Measurements from ENCODE around the gene RITA1.
A peak's percentile ranks its signal among the peaks of the same experiment; 100 is the strongest.

The RITA1 gene

DNA sequence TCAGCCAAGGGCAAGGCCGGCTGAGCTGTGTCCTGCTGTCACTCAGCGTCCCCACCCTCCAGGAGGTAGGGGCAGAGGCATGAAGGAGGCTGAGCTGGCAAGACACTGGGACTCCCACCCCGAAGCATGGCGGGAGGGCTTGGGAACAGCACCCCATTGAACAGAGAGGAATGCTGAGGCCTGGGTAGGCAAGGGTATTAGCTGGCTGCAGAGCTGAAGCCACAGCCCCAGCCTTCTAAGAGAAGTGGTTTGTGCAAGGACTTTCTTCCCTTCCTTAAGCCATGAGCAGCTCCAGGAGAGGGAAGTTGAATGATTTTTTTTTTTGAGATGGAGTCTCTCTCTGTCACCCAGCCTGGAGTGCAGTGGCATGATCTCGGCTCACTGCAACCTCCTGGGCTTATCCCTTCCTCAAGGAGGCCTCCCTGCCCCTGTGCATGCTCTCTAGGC, 42.6 kb upstream of the RITA1 start:
- Histone ChIP-seq H3K9ac (ENCODE audit: low read length) (peak overlapping the region; percentile 43; the same call in 1 of the 2 replicates), H3K9me3 (ENCODE audit: low read length) (no peaks in the 10 kb centered on the region; the same call in 1 of the 2 replicates), H3K27ac (ENCODE audit: low read depth, low read length, poor library complexity, severe bottlenecking) (peak overlapping the region; percentile 89), H2AFZ (ENCODE audit: low read length) (no peak overlapping the region), H3K36me3 (ENCODE audit: insufficient read depth, low read length) (no peaks in the 10 kb centered on the region), H3K4me3 (ENCODE audit: low read depth, low read length, poor library complexity, severe bottlenecking) (no peak overlapping the region), H4K20me1 (ENCODE audit: insufficient read depth, low read length) (no peaks in the 10 kb centered on the region), H3K4me1 (ENCODE audit: insufficient read depth, low read length, severe bottlenecking) (peaks cover 40% of the 10 kb centered on the region), H3K27me3 (ENCODE audit: insufficient read depth, low read length) (no peaks in the 10 kb centered on the region), H3K9me2 (ENCODE audit: low read depth, low read length) (no peaks in the 10 kb centered on the region), H3K4me2 (ENCODE audit: low read length) (no peak overlapping the region), H3F3A (ENCODE audit: insufficient read depth, low read length) (no peaks in the 10 kb centered on the region), H3K79me2 (ENCODE audit: insufficient read depth, low read length) (no peaks in the 10 kb centered on the region)
- TF ChIP-seq EZH2 (IDR thresholded peaks at IDR 0.05; ENCODE audit: borderline replicate concordance, low read length): no peak
- TF ChIP-seq, protein P1, sequence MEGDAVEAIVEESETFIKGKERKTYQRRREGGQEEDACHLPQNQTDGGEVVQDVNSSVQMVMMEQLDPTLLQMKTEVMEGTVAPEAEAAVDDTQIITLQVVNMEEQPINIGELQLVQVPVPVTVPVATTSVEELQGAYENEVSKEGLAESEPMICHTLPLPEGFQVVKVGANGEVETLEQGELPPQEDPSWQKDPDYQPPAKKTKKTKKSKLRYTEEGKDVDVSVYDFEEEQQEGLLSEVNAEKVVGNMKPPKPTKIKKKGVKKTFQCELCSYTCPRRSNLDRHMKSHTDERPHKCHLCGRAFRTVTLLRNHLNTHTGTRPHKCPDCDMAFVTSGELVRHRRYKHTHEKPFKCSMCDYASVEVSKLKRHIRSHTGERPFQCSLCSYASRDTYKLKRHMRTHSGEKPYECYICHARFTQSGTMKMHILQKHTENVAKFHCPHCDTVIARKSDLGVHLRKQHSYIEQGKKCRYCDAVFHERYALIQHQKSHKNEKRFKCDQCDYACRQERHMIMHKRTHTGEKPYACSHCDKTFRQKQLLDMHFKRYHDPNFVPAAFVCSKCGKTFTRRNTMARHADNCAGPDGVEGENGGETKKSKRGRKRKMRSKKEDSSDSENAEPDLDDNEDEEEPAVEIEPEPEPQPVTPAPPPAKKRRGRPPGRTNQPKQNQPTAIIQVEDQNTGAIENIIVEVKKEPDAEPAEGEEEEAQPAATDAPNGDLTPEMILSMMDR (IDR thresholded peaks at IDR 0.05; ENCODE audit: low read length): no peak

- peaks cover 35% of the 10 kb centered on the region for H3K4me1 ChIP-seq (ENCODE audit: insufficient read depth, low read length, severe bottlenecking)
- TF ChIP-seq EZH2 (IDR thresholded peaks at IDR 0.05; ENCODE audit: borderline replicate concordance, low read length): no peak
- TF ChIP-seq, protein P1 (IDR thresholded peaks at IDR 0.05; ENCODE audit: low read length): no peak
- no peaks in the 10 kb centered on the region for H4K20me1 ChIP-seq (ENCODE audit: insufficient read depth, low read length)
- no peak overlapping the region for H3K27ac ChIP-seq (ENCODE audit: low read depth, low read length, poor library complexity, severe bottlenecking)
- no peak overlapping the region for H3K4me2 ChIP-seq (ENCODE audit: low read length)
- no peaks in the 10 kb centered on the region for H3K79me2 ChIP-seq (ENCODE audit: insufficient read depth, low read length)
- no peaks in the 10 kb centered on the region; the same call in 1 of the 2 replicates for H3K9me3 ChIP-seq (ENCODE audit: low read length)
- no peaks in the 10 kb centered on the region for H3K27me3 ChIP-seq (ENCODE audit: insufficient read depth, low read length)
- no peak overlapping the region for H2AFZ ChIP-seq (ENCODE audit: low read length)
- no peak overlapping the region for H3K4me3 ChIP-seq (ENCODE audit: low read depth, low read length, poor library complexity, severe bottlenecking)
- H3F3A ChIP-seq (ENCODE audit: insufficient read depth, low read length): no peaks in the 10 kb centered on the region
- H3K9me2 ChIP-seq (ENCODE audit: low read depth, low read length): no peaks in the 10 kb centered on the region
- no peaks in the 10 kb centered on the region for H3K36me3 ChIP-seq (ENCODE audit: insufficient read depth, low read length)
- H3K9ac ChIP-seq (ENCODE audit: low read length): no peak overlapping the region
These were observed 41.6 kb upstream of the RITA1 start for GRCh38 chr12:113143959-113144358.

DNA sequence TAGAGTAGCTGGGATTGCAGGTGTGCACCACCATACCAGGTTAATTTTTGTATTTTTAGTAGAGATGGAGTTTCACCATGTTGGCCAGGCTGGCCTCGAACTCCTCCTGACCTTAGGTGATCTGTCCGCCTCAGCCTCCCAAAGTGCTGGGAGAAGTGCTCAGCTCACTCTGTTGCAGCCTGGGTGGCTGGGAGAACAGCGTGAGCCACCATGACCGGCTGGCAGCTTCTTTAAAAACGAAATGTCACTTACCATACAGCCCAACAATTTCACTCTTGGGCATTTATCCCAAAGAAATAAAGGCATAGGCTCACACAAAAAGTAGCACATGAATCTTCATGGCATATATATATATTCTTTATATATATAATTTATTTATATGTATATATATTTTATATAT, 40.7 kb upstream of the RITA1 start:
- Histone ChIP-seq H3K27me3 (ENCODE audit: insufficient read depth, low read length) (no peaks in the 10 kb centered on the region), H2AFZ (ENCODE audit: low read length) (no peak overlapping the region), H3K9me3 (ENCODE audit: low read length) (no peaks in the 10 kb centered on the region; the same call in 1 of the 2 replicates), H3K4me2 (ENCODE audit: low read length) (no peak overlapping the region), H3K4me3 (ENCODE audit: low read depth, low read length, poor library complexity, severe bottlenecking) (no peak overlapping the region), H3K36me3 (ENCODE audit: insufficient read depth, low read length) (no peaks in the 10 kb centered on the region), H3K9me2 (ENCODE audit: low read depth, low read length) (no peaks in the 10 kb centered on the region), H3K4me1 (ENCODE audit: insufficient read depth, low read length, severe bottlenecking) (peaks cover 40% of the 10 kb centered on the region), H3K9ac (ENCODE audit: low read length) (no peak overlapping the region), H3K27ac (ENCODE audit: low read depth, low read length, poor library complexity, severe bottlenecking) (no peak overlapping the region), H3K79me2 (ENCODE audit: insufficient read depth, low read length) (no peaks in the 10 kb centered on the region), H4K20me1 (ENCODE audit: insufficient read depth, low read length) (no peaks in the 10 kb centered on the region), H3F3A (ENCODE audit: insufficient read depth, low read length) (no peaks in the 10 kb centered on the region)
- TF ChIP-seq, protein P1 (IDR thresholded peaks at IDR 0.05; ENCODE audit: low read length): no peak
- no peak for TF ChIP-seq EZH2 (IDR thresholded peaks at IDR 0.05; ENCODE audit: borderline replicate concordance, low read length)

Data from OCI-LY1 (cell line).